Measurements from ENCODE around the gene NXPH1.

Gene NXPH1

GRCh38 chr7:8425223-8425622 lies 8.2 kb upstream of the NXPH1 start:
- no peak for DNase-seq (ENCODE audit: low read depth, low spot score)
- H3K36me3 ChIP-seq (ENCODE audit: insufficient read depth, low read length), result no peaks in the 10 kb centered on the region
- H3K4me3 ChIP-seq, result no peak overlapping the region

GRCh38 chr7:8430643-8431042 lies 2.8 kb upstream of the NXPH1 start:
- Histone ChIP-seq H3K9me3 (ENCODE audit: low read depth, low read length) (no peaks in the 10 kb centered on the region), H3K27ac (no peak overlapping the region), H3K4me3 (no peak overlapping the region), H3K9ac (ENCODE audit: insufficient read length) (no peak overlapping the region), H3K36me3 (ENCODE audit: insufficient read depth, low read length) (no peaks in the 10 kb centered on the region)
- TF ChIP-seq FOXP2 (optimal IDR thresholded peaks at IDR 0.05; ENCODE audit: control extremely low read depth, extremely low read length, insufficient read depth), result no peak
- no peak for TF ChIP-seq POLR2AphosphoS5 (IDR thresholded peaks at IDR 0.05; ENCODE audit: borderline replicate concordance, low read depth, low read length)
- TF ChIP-seq EZH2 (IDR thresholded peaks at IDR 0.05), result no peak
- DNase-seq (ENCODE audit: low read depth, low spot score), result no peak

More at GRCh38 chr7:8425223-8425622, 8.2 kb upstream of the NXPH1 start:
- no peak overlapping the region for H3K27ac ChIP-seq
- no peaks in the 10 kb centered on the region for H3K9me3 ChIP-seq (ENCODE audit: low read depth, low read length)
- TF ChIP-seq EZH2 (IDR thresholded peaks at IDR 0.05) (no peak), POLR2AphosphoS5 (IDR thresholded peaks at IDR 0.05; ENCODE audit: borderline replicate concordance, low read depth, low read length) (no peak), FOXP2 (optimal IDR thresholded peaks at IDR 0.05; ENCODE audit: control extremely low read depth, extremely low read length, insufficient read depth) (no peak)
- H3K9ac ChIP-seq (ENCODE audit: insufficient read length), result no peak overlapping the region

GRCh38 chr7:8434290-8435002 lies 1.0 kb downstream of the NXPH1 start:
- Histone ChIP-seq H3K9ac (ENCODE audit: insufficient read length) (no peak overlapping the region), H3K4me3 (no peak overlapping the region), H3K36me3 (ENCODE audit: insufficient read depth, low read length) (no peaks in the 10 kb centered on the region), H3K27ac (no peak overlapping the region), H3K9me3 (ENCODE audit: low read depth, low read length) (no peaks in the 10 kb centered on the region)
- no peak for DNase-seq (ENCODE audit: low read depth, low spot score)
- TF ChIP-seq FOXP2 (optimal IDR thresholded peaks at IDR 0.05; ENCODE audit: control extremely low read depth, extremely low read length, insufficient read depth), result no peak
- no peak for TF ChIP-seq EZH2 (IDR thresholded peaks at IDR 0.05)
- TF ChIP-seq POLR2AphosphoS5 (IDR thresholded peaks at IDR 0.05; ENCODE audit: borderline replicate concordance, low read depth, low read length), result no peak

GRCh38 chr7:8435095-8435494 lies 1.7 kb downstream of the NXPH1 start:
- Histone ChIP-seq H3K4me3 (no peak overlapping the region), H3K27ac (no peak overlapping the region), H3K36me3 (ENCODE audit: insufficient read depth, low read length) (no peaks in the 10 kb centered on the region), H3K9me3 (ENCODE audit: low read depth, low read length) (no peaks in the 10 kb centered on the region), H3K9ac (ENCODE audit: insufficient read length) (no peak overlapping the region)
- TF ChIP-seq FOXP2 (optimal IDR thresholded peaks at IDR 0.05; ENCODE audit: control extremely low read depth, extremely low read length, insufficient read depth) (no peak), EZH2 (IDR thresholded peaks at IDR 0.05) (no peak), POLR2AphosphoS5 (IDR thresholded peaks at IDR 0.05; ENCODE audit: borderline replicate concordance, low read depth, low read length) (no peak)
- DNase-seq (ENCODE audit: low read depth, low spot score), result no peak

GRCh38 chr7:8435590-8436545 lies 2.5 kb downstream of the NXPH1 start:
- Histone ChIP-seq H3K36me3 (ENCODE audit: insufficient read depth, low read length) (no peaks in the 10 kb centered on the region), H3K9ac (ENCODE audit: insufficient read length) (no peak overlapping the region)

GRCh38 chr7:8436965-8437364 lies 3.6 kb downstream of the NXPH1 start:
- Histone ChIP-seq H3K27ac (no peak overlapping the region), H3K9me3 (ENCODE audit: low read depth, low read length) (no peaks in the 10 kb centered on the region), H3K36me3 (ENCODE audit: insufficient read depth, low read length) (no peaks in the 10 kb centered on the region), H3K4me3 (no peak overlapping the region), H3K9ac (ENCODE audit: insufficient read length) (no peak overlapping the region)
- no peak for DNase-seq (ENCODE audit: low read depth, low spot score)
- TF ChIP-seq EZH2 (IDR thresholded peaks at IDR 0.05) (no peak), FOXP2 (optimal IDR thresholded peaks at IDR 0.05; ENCODE audit: control extremely low read depth, extremely low read length, insufficient read depth) (no peak), POLR2AphosphoS5 (IDR thresholded peaks at IDR 0.05; ENCODE audit: borderline replicate concordance, low read depth, low read length) (no peak)

More at GRCh38 chr7:8435590-8436545, 2.5 kb downstream of the NXPH1 start:
- Histone ChIP-seq H3K9me3 (ENCODE audit: low read depth, low read length) (no peaks in the 10 kb centered on the region), H3K27ac (no peak overlapping the region), H3K4me3 (no peak overlapping the region)
- DNase-seq (ENCODE audit: low read depth, low spot score), result no peak
- TF ChIP-seq POLR2AphosphoS5 (IDR thresholded peaks at IDR 0.05; ENCODE audit: borderline replicate concordance, low read depth, low read length) (no peak), EZH2 (IDR thresholded peaks at IDR 0.05) (no peak), FOXP2 (optimal IDR thresholded peaks at IDR 0.05; ENCODE audit: control extremely low read depth, extremely low read length, insufficient read depth) (no peak)

- no peaks in the 10 kb centered on the region for H3K9me3 ChIP-seq (ENCODE audit: low read depth, low read length)
- H3K9ac ChIP-seq (ENCODE audit: insufficient read length), result no peak overlapping the region
- no peaks in the 10 kb centered on the region for H3K36me3 ChIP-seq (ENCODE audit: insufficient read depth, low read length)
- TF ChIP-seq POLR2AphosphoS5 (IDR thresholded peaks at IDR 0.05; ENCODE audit: borderline replicate concordance, low read depth, low read length), result no peak
- no peak overlapping the region for H3K27ac ChIP-seq
- DNase-seq (ENCODE audit: low read depth, low spot score), result no peak
- no peak overlapping the region for H3K4me3 ChIP-seq
Measured at GRCh38 chr7:8437606-8438005, 4.2 kb downstream of the NXPH1 start.

- Histone ChIP-seq H3K27ac (no peak overlapping the region), H3K36me3 (ENCODE audit: insufficient read depth, low read length) (no peaks in the 10 kb centered on the region), H3K9ac (ENCODE audit: insufficient read length) (no peak overlapping the region), H3K4me3 (no peak overlapping the region), H3K9me3 (ENCODE audit: low read depth, low read length) (no peaks in the 10 kb centered on the region)
- DNase-seq (ENCODE audit: low read depth, low spot score), result no peak
- TF ChIP-seq FOXP2 (optimal IDR thresholded peaks at IDR 0.05; ENCODE audit: control extremely low read depth, extremely low read length, insufficient read depth), result no peak
- TF ChIP-seq EZH2 (IDR thresholded peaks at IDR 0.05), result no peak
- TF ChIP-seq POLR2AphosphoS5 (IDR thresholded peaks at IDR 0.05; ENCODE audit: borderline replicate concordance, low read depth, low read length), result no peak
Measured at GRCh38 chr7:8440670-8441069, 7.3 kb downstream of the NXPH1 start.
